C4-2B (cell line): ENCODE measurements around the gene KAT7.

Source experiments
- H3K27ac ChIP-seq: fragments of 450-650 bp; 2 replicates; pipeline ENCODE4 v1.5.1; 2017
- ZFX ChIP-seq: fragments of 450-650 bp; IDR thresholded peaks from 2 replicates; pipeline ENCODE4 v1.6.1; 2017
- TF ChIP-seq, protein P1 (sequence below): fragments of 450-650 bp; conservative IDR thresholded peaks from 2 replicates; pipeline ENCODE4 v1.5.1; 2017; ENCODE audit warnings: mild to moderate bottlenecking

The KAT7 gene

DNA sequence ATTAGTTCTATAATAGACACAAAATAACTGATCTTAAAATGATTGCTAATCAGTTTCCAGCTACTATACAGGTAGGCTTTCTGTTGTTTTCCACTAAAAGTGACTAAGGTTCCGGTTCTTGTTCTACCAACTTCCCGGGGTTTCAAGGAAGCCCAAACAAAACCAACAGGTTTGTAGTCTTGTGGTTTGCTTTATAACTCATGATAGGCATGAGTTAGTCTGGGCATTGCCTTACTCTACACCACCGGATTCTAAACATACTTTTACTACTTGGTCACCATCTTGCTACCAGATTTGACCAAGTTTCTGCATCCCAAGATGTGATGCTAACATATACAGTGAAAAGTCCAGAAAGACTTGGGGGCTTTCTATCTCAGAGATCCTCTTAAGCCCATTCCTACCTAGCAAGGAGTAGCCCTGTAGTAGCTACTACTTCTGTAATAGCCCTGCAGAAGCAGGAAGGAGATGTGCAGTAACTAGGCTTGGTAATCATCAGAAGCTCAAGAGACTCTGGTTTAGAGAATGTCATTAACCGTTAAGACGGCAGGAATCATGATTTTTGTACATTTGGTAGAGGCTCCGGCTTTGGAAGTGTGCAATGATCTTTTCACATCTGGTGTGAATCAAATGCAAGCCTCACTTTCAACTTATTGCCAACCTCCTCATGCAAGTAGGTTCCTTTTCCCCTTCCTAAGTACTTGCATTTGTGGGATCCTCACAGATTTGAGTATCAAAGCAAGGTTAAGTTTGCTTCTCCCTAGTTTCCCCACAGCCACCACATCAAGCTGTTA is 26.1 kb upstream of the KAT7 start:
- TF ChIP-seq, protein P1, sequence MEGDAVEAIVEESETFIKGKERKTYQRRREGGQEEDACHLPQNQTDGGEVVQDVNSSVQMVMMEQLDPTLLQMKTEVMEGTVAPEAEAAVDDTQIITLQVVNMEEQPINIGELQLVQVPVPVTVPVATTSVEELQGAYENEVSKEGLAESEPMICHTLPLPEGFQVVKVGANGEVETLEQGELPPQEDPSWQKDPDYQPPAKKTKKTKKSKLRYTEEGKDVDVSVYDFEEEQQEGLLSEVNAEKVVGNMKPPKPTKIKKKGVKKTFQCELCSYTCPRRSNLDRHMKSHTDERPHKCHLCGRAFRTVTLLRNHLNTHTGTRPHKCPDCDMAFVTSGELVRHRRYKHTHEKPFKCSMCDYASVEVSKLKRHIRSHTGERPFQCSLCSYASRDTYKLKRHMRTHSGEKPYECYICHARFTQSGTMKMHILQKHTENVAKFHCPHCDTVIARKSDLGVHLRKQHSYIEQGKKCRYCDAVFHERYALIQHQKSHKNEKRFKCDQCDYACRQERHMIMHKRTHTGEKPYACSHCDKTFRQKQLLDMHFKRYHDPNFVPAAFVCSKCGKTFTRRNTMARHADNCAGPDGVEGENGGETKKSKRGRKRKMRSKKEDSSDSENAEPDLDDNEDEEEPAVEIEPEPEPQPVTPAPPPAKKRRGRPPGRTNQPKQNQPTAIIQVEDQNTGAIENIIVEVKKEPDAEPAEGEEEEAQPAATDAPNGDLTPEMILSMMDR, result no peak
- TF ChIP-seq ZFX, result no peak
- no peak overlapping the region for H3K27ac ChIP-seq

DNA sequence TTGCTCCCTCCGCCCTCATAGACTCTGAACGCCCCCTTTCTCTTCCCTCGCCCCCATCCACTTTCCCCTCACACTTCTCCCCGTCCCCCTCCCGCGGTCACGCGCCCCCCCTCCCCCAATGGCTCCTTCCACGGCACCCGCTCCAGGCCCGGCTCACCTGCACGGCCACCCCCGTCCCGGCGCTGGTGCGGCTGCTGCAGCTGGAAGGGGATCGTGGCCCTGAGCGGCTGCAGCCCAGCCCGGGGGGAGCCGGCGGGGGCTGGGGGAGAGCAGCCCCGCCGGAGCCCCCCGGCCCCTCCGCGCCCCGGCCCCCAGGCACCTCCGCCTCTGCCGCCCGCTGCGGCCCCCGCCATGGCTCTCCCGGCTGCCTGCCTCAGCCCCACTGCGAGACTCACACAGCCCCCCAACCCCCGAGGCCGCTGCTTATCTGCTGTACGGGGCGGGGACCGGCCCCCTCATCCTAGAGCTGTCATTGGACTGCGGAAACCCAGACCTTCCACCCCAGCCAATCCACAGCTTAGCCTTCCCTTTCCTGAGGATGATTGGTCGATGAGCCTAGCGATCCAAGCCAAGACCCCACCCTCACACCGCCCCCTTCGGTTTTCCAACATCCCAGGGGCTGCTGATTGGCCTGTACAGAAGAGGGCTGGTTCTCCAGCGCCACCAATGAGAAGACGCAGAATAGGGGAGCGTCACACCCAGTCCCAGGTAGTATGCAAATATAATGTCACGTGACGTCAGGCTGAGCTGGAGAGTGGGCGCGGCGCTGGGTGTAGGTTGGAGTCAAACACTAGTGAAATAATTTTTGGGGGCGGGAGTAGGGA is 24.5 kb upstream of the KAT7 start, which contains the start of gene FAM117A:
Gene FAM117A, minus strand, starts transcription at position 397 of the 824 bp plus-strand sequence. Its CDS starts 44 bp downstream, at position 353.
- peak within 1 kb of the TSS; percentile 64 for H3K27ac ChIP-seq
- TF ChIP-seq, protein P1, result no peak
- no peak for TF ChIP-seq ZFX

DNA sequence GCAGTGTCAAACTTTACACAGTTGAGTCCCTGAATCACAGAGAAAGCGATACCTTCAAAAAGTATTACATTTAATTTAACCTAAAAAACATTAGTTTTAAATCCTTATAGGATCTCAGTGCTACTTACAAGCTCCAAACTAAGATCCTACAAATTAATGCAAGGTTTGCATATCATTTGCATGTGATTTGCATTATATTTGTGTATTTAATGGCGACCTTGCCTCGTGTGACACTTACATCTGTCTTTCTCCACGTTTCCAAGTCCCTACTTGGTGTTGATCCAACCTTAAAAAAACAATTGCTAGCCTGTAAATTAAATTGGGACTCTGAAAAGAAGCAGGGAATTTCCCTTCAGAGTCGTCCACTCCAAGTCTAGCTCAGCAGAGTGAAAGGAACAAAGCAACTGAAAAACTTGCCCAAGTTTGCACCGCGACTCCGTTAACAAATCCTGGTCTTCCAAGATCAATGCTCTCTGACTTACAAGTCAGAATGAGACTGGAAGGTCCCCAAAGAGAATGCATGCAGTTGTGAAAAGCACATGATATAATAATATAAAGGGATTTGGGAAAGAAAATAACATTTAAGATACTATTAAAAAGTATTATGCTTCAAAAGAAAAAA is 23.8 kb upstream of the KAT7 start:
- H3K27ac ChIP-seq, result no peak overlapping the region; the same call in 1 of the 2 replicates
- TF ChIP-seq, protein P1, result no peak
- no peak for TF ChIP-seq ZFX

DNA sequence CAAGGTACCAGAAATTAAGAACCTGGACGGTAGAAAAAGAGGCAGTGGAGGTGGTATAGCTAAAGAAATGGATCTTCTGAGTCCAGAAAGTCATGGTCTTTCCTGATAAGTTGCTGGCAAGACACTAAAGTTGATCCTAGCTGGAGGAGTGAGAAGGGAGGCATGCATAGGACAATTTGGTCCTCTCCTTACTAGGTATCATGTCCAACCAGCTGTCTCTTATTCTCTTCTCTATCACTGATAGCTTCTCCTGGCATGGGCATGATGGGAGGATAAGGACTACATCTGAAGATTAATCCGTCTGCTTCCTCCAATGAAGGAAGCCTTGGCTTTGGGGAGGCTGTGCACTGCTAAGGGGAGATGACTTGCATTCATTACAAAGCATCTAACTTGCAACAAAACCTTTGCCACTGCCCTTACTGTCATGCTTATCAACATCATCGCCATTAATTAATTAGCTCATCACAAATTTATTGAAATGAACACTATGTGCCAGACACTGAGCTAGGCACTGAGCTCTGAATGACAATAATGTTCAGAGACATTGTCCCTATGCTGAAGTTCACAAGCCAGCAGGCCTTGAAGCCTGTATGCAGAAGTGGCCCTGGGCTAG is 21.5 kb upstream of the KAT7 start:
- no peak overlapping the region for H3K27ac ChIP-seq
- no peak for TF ChIP-seq ZFX
- TF ChIP-seq, protein P1, result no peak

DNA sequence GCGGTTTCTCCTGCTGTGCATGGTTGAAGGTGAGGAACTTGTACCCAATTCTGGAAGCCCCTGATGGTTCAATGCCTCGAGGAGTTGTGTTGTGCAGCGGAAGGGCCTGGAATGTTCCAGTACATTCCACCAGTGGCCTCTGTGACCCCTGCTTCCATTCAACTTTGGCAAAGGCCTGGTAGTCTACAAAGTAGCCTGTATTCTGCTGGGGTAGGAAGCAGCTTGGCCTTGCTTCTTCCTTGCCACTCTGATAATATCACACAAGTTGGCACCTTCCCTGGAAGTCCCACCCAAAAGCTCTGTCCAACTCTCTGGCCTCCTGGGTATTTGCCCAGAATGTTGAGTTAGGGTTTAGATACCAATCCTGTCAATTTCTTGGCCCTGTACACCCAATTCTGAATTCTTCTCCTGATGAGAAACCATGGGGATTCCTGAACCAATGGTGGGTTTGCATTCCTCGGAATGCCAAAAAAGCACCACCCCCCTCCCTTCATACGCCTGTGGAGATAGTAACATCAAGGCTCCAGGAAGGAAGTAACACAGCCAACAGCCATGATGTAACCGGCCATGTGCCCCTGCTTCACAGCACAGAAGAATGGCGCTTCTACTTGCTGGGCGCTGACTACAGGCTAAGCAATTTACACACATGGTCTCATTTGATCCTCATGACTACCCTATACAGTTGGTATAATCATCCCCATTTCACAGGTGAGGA is 12.8 kb upstream of the KAT7 start:
- H3K27ac ChIP-seq, result no peak overlapping the region
- no peak for TF ChIP-seq ZFX
- TF ChIP-seq, protein P1, result no peak

DNA sequence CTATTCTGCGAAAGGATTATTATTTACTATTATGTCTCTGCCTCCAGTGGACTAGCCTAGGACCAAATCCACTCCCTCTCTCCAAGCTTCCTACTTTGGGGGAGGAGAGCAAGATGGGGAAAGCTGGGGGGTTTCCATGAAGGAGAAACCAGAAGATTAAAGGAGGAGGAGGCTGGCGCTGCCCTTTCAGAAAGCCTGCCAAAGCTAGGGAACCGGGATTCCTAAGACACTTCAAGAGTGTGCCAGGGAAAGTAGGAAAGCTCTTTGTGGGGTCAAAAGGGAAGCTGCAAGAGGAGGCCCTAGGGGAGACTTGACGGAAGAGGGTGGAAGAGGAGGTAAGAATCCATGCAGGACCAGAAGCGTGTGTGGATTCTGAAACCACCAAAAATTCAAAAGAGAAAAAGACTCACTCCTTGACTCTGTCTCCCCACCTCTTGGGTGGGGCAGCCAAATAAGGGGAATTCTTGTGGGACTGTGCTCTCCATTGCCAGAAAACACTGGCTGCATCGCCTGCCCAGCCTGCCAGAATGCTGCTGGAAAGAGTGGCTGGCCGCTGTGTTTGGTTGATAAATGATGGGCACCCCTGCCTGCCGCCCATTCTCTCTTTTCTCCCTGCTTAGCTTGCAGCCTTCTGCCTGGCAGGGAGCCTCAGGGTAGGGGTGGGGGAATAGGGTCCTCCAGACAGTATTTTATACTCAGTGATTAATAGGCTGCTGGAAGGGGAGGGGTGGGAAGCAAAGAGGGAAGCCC is 11.8 kb upstream of the KAT7 start:
- TF ChIP-seq ZFX, result no peak
- TF ChIP-seq, protein P1, result no peak
- no peak overlapping the region for H3K27ac ChIP-seq
